Cardiac fibroblast (primary cell): Measurements from ENCODE around the gene ALS2.
"Not testable (repeated sequence)": the region's sequence is repeated elsewhere in the genome, so short reads cannot be mapped to it uniquely, and the experiment has no call there.

ENCODE experiments used
- DNase-seq, 2 donors: peaks; one replicate each; pipeline versions ENCODE4 v3.0.0 to v3.0.0-alpha.2; 2010; ENCODE audit warnings: low read depth in 2 of 2
- H3K4me3 ChIP-seq, 2 donors: replicated peaks in 1 of 2; 1 replicate in 1 of 2; 2 replicates in 1 of 2; pipeline ENCODE4 v1.5.1; 2011; ENCODE audit warnings: low read depth in 2 of 2, low read length in 2 of 2, mild to moderate bottlenecking in 2 of 2, moderate library complexity in 1 of 2
- TF ChIP-seq, protein P1 (sequence below): IDR thresholded peaks from one replicate; pipeline ENCODE4 v1.5.1; 2011; ENCODE audit warnings: low read depth, mild to moderate bottlenecking, low read length, inconsistent platforms

ALS2 gene

DNA sequence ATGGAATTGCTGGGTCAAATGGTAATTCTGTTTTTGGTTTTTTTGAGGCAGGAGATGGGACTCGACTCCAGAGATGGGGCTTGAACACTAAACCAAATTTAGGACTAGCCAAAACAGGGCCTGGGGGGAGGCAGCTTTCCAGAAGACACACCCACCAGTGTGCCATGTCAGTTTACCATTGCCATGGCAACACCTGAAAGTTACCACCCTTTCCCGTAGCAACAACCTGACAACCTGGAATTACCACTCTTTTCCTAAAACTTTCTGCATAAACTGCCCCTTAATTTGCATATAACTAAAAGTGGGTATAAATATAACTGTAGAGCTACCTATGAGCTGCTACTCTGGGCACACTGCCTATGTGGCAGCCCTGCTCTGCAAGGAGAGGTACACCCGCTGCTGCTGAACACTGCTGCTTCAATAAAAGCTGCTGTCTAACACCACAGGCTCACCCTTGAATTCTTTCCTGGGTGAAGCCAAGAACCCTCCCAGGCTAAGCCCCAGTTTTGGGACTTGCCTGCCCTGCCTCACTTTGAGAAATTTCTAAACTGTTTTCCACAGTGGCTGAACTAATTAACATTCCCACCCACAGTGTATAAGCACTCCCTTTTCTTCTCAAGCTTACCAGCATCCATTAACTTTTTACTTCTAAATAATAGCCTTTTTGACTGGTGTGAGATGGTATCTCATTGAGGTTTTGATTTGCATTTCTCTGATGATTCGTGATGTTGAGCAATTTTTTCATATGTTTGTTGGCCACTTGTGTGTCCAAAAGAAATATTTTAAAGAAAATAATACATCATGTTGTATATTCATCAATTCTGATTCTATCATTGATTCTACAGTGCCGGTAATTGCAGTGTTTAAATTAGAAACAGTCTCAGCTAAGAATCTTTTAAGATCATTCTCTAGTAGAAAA lies 36.2 kb upstream of the ALS2 start:
- no peak for DNase-seq
- H3K4me3 ChIP-seq = no peak overlapping the region
- TF ChIP-seq, protein P1, sequence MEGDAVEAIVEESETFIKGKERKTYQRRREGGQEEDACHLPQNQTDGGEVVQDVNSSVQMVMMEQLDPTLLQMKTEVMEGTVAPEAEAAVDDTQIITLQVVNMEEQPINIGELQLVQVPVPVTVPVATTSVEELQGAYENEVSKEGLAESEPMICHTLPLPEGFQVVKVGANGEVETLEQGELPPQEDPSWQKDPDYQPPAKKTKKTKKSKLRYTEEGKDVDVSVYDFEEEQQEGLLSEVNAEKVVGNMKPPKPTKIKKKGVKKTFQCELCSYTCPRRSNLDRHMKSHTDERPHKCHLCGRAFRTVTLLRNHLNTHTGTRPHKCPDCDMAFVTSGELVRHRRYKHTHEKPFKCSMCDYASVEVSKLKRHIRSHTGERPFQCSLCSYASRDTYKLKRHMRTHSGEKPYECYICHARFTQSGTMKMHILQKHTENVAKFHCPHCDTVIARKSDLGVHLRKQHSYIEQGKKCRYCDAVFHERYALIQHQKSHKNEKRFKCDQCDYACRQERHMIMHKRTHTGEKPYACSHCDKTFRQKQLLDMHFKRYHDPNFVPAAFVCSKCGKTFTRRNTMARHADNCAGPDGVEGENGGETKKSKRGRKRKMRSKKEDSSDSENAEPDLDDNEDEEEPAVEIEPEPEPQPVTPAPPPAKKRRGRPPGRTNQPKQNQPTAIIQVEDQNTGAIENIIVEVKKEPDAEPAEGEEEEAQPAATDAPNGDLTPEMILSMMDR = no peak

DNA sequence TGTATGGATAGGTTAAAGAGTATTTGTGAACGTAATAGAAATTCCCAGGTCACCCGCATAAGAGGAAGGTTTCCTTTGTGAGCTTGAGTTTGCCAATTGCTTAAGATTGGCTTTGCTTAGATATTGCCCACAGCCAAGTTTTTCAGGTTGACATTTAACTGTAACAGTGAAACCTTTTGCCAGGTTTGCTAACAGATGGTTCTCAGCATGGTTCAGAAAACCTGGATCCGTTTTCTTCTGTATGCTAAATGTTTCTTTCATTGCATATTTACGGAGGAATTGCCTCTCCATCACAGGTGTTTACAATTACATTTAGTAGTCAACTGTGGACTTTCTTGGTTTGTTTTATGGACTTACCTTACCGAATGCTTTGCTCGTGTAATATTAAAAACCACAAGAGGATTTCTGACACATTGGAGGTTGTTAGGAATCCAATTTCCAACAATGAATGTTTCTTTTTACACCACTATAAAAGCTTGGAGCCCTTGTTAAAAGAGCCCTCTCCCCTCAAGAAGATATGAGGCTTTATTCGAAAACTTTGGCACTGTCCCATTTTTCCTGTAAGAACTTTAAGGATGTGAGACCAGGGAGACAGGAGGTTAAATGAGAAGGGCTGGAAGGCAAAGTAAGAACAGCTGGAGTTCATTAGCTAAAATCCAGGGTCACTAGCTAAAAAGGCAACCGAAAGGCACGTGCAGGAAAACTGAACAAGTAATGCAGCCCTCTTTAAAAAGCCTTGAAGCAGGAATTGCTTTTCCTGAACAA lies 33.4 kb upstream of the ALS2 start:
- TF ChIP-seq, protein P1 = no peak
- no peak overlapping the region for H3K4me3 ChIP-seq
- peak in 1 of 2 donors; percentile 7 for DNase-seq

- H3K4me3 ChIP-seq, DNase-seq: not testable (repeated sequence)
Measured at GRCh38 chr2:201810604-201811003, 29.9 kb upstream of the ALS2 start.

DNA sequence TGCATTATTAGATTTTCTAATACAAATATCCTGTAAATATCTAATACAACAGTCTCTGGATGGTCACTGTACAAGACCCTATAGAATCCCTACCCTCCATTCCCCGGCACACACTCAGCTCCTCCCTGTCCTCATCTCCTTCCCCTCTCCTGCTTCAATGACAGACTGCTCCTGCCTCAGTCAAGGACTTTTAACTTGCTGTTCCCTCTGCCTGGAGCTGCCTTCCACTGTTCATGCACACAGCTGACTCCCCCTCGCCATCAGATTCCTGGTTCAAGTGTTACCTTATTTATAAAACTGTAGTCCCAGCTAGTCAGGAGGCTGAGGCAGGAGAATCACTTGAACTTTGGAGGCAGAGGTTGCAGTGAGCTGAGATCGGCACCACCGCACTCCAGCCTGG lies 28.9 kb upstream of the ALS2 start:
- TF ChIP-seq, protein P1 = no peak
- H3K4me3 ChIP-seq = no peak overlapping the region
- no peak for DNase-seq

GRCh38 chr2:201808027-201808426 lies 27.3 kb upstream of the ALS2 start:
- TF ChIP-seq, protein P1 = no peak
- DNase-seq = no peak
- H3K4me3 ChIP-seq = no peak overlapping the region

GRCh38 chr2:201807452-201807999 lies 26.8 kb upstream of the ALS2 start:
- TF ChIP-seq, protein P1 = no peak
- peak; percentile 76 to 81 for DNase-seq
- no peak overlapping the region for H3K4me3 ChIP-seq
